H9 (cell line): ENCODE results near the gene RLN3. TPM values are rescaled to one million over a fixed set of nuclear protein-coding genes. Genes with fewer than 3 reads are reported as not detected.

ENCODE experiments used
- DNase-seq: peaks from one replicate; pipeline ENCODE4 v3.0.0-alpha.2; 2017
- H2AFZ ChIP-seq: one replicate; pipeline ENCODE4 v1.6.1; 2013; ENCODE audit warnings: mild to moderate bottlenecking, low read length, control low read depth, moderate library complexity
- H2AK5ac ChIP-seq: 2 replicates; pipeline ENCODE4 v1.6.1; 2013; ENCODE audit warnings: low read length, control low read depth, mixed read lengths; ENCODE audit not compliant: insufficient read length
- H2BK120ac ChIP-seq: one replicate; pipeline ENCODE4 v1.6.1; 2013; ENCODE audit warnings: low read depth, mild to moderate bottlenecking, low read length, control low read depth, inconsistent platforms; ENCODE audit not compliant: poor library complexity, severe bottlenecking
- H2BK12ac ChIP-seq: 2 replicates; pipeline ENCODE4 v1.6.1; 2013; ENCODE audit warnings: low read length, control low read depth, mixed read lengths, low read depth; ENCODE audit not compliant: insufficient read length
- H2BK15ac ChIP-seq: 2 replicates; pipeline ENCODE4 v1.6.1; 2013; ENCODE audit warnings: low read depth, low read length, control low read depth
- H2BK20ac ChIP-seq: one replicate; pipeline ENCODE4 v1.6.1; 2013; ENCODE audit warnings: low read depth, mild to moderate bottlenecking, low read length, control low read depth, inconsistent platforms; ENCODE audit not compliant: poor library complexity, severe bottlenecking
- H2BK5ac ChIP-seq: 2 replicates; pipeline ENCODE4 v1.6.1; 2013; ENCODE audit warnings: low read length, control low read depth, mixed read lengths; ENCODE audit not compliant: insufficient read length
- H3K14ac ChIP-seq: 2 replicates; pipeline ENCODE4 v1.6.1; 2013; ENCODE audit warnings: low read length, control low read depth; ENCODE audit not compliant: insufficient read depth
- H3K18ac ChIP-seq: 2 replicates; pipeline ENCODE4 v1.6.1; 2013; ENCODE audit warnings: low read depth, mild to moderate bottlenecking, mixed read lengths, low read length, control low read depth; ENCODE audit not compliant: insufficient read length
- H3K23ac ChIP-seq: 2 replicates; pipeline ENCODE4 v1.6.1; 2013; ENCODE audit warnings: low read length, control low read depth, mixed read lengths, low read depth; ENCODE audit not compliant: insufficient read length
- H3K23me2 ChIP-seq: 2 replicates; pipeline ENCODE4 v1.6.1; 2013; ENCODE audit warnings: low read depth, mild to moderate bottlenecking, mixed read lengths, low read length, control low read depth; ENCODE audit not compliant: insufficient read length, poor library complexity, severe bottlenecking
- H3K27ac ChIP-seq: 2 replicates; pipeline ENCODE4 v1.5.1; 2013; ENCODE audit warnings: low read length, control low read depth, mixed read lengths, low read depth; ENCODE audit not compliant: insufficient read length
- H3K27me3 ChIP-seq: 2 replicates; pipeline ENCODE4 v1.6.1; 2013; ENCODE audit warnings: low read length, control low read depth, inconsistent platforms; ENCODE audit not compliant: insufficient read depth
- H3K4ac ChIP-seq: 2 replicates; pipeline ENCODE4 v1.6.1; 2013; ENCODE audit warnings: low read depth, mild to moderate bottlenecking, control low read depth, inconsistent platforms, low read length, moderate library complexity
- H3K4me1 ChIP-seq: 2 replicates; pipeline ENCODE4 v1.6.1; 2013; ENCODE audit warnings: low read length, control low read depth, inconsistent platforms; ENCODE audit not compliant: insufficient read depth
- H3K4me2 ChIP-seq: 2 replicates; pipeline ENCODE4 v1.6.1; 2013; ENCODE audit warnings: low read length, control low read depth, mixed read lengths; ENCODE audit not compliant: insufficient read length, insufficient read depth
- H3K56ac ChIP-seq: 2 replicates; pipeline ENCODE4 v1.6.1; 2013; ENCODE audit warnings: low read depth, mild to moderate bottlenecking, mixed read lengths, low read length, control low read depth; ENCODE audit not compliant: insufficient read length
- H3K79me1 ChIP-seq: 2 replicates; pipeline ENCODE4 v1.6.1; 2013; ENCODE audit warnings: low read depth, mild to moderate bottlenecking, moderate library complexity, low read length, control low read depth, inconsistent platforms; ENCODE audit not compliant: insufficient read depth, poor library complexity, severe bottlenecking
- H3K79me2 ChIP-seq: 2 replicates; pipeline ENCODE4 v1.6.1; 2013; ENCODE audit warnings: low read length, control low read depth, inconsistent platforms; ENCODE audit not compliant: insufficient read depth
- H3K9ac ChIP-seq: 2 replicates; pipeline ENCODE4 v1.6.1; 2013; ENCODE audit warnings: low read length, control low read depth, mixed read lengths; ENCODE audit not compliant: insufficient read length; ENCODE audit errors: extremely low read depth
- H3K9me3 ChIP-seq: one replicate; pipeline ENCODE4 v1.6.1; 2013; ENCODE audit warnings: low read depth, low read length, inconsistent platforms; ENCODE audit not compliant: control insufficient read depth
- H3T11ph ChIP-seq: one replicate; pipeline ENCODE4 v1.6.1; 2013; ENCODE audit warnings: mild to moderate bottlenecking, low read length, control low read depth, inconsistent platforms
- H4K20me1 ChIP-seq: one replicate; pipeline ENCODE4 v1.6.1; 2013; ENCODE audit not compliant: control insufficient read depth, insufficient read length, insufficient read depth
- H4K5ac ChIP-seq: 2 replicates; pipeline ENCODE4 v1.6.1; 2013; ENCODE audit warnings: low read depth, mild to moderate bottlenecking, mixed read lengths, low read length, control low read depth; ENCODE audit not compliant: insufficient read length
- H4K8ac ChIP-seq: replicated peaks from 2 replicates; pipeline ENCODE4 v1.6.1; 2013; ENCODE audit warnings: low read length, control low read depth, mixed read lengths, low read depth; ENCODE audit not compliant: insufficient read length
- H4K91ac ChIP-seq: 2 replicates; pipeline ENCODE4 v1.6.1; 2013; ENCODE audit warnings: low read depth, mild to moderate bottlenecking, moderate library complexity, mixed read lengths, low read length, control low read depth; ENCODE audit not compliant: insufficient read length
- H3K27ac Mint-ChIP-seq, 3 experiments: 2 replicates in 2 of 3; 3 replicates in 1 of 3; pipeline ENCODE4 v1.8.0; 2020 to 2021; ENCODE audit warnings: mixed read lengths in 3 of 3, mild to moderate bottlenecking in 1 of 3, moderate library complexity in 1 of 3
- H3K27me3 Mint-ChIP-seq: 2 replicates; pipeline ENCODE4 v1.8.0; 2021; ENCODE audit warnings: low read depth, mild to moderate bottlenecking, moderate library complexity, mixed read lengths
- H3K36me3 Mint-ChIP-seq, 3 experiments: 2 replicates in 2 of 3; 3 replicates in 1 of 3; pipeline ENCODE4 v1.8.0; 2020 to 2021; ENCODE audit warnings: low read depth in 3 of 3, mixed read lengths in 3 of 3; ENCODE audit not compliant: insufficient read depth in 1 of 3
- H3K4me1 Mint-ChIP-seq, 2 experiments: 2 replicates each; pipeline ENCODE4 v1.8.0; 2020; ENCODE audit warnings: mixed read lengths in 2 of 2
- H3K4me3 Mint-ChIP-seq, 2 experiments: 2 replicates in 1 of 2; 3 replicates in 1 of 2; pipeline ENCODE4 v1.8.0; 2020 to 2021; ENCODE audit warnings: mild to moderate bottlenecking in 2 of 2, mixed read lengths in 2 of 2, moderate library complexity in 1 of 2
- H3K9me3 Mint-ChIP-seq, 2 experiments: 2 replicates in 1 of 2; 3 replicates in 1 of 2; pipeline ENCODE4 v1.8.0; 2020; ENCODE audit warnings: mild to moderate bottlenecking in 2 of 2, mixed read lengths in 2 of 2, moderate library complexity in 1 of 2
- CTCF ChIP-seq: fragments of 200-600 bp; sonication (generic); conservative IDR thresholded peaks from 3 replicates; pipeline ENCODE4 v1.8.0; 2021; ENCODE audit warnings: antibody characterized with exemption, mild to moderate bottlenecking
- WGBS: extraction: QIAGEN DNeasy Blood & Tissue Kit; methylation state at CpG from one replicate; pipeline ENCODE4 v1.1.7; 2013; ENCODE audit warnings: missing lambda C conversion rate, low lambda C conversion rate, mixed read lengths; ENCODE audit not compliant: insufficient read length; ENCODE audit errors: extremely low coverage; 5-methylcytosine and 5-hydroxymethylcytosine counted together
- total RNA-seq: library from RNA; stranded (reverse); gene quantifications from 2 replicates; pipeline ENCODE4 v1.2.1, GENCODE V29; 2021

The RLN3 gene
- total RNA-seq, 1 experiment from 2014 or later = not detected

- H3K27me3 ChIP-seq = peaks cover 8% of the 10 kb centered on the region
- TF ChIP-seq CTCF = no peak
- H2BK120ac ChIP-seq = no peak overlapping the region
- no CpG with 5 or more reads among the region's 6 CpGs for WGBS
- H3K27ac ChIP-seq = no peak overlapping the region
- H2BK20ac ChIP-seq = no peak overlapping the region
- no peaks in the 10 kb centered on the region for H3K79me2 ChIP-seq
- H3K4ac ChIP-seq = no peak overlapping the region
- no peak overlapping the region for H3K56ac ChIP-seq
- no peak overlapping the region for H4K91ac ChIP-seq
- no peak for DNase-seq
- no peaks in the 10 kb centered on the region for H3K79me1 ChIP-seq
- Mint-ChIP-seq H3K9me3 (no peaks in the 10 kb centered on the region; a peak in 1 of 5 replicates), H3K4me1 (peaks cover 9 to 18% of the 10 kb centered on the region in 2 experiments), H3K4me3 (no peak overlapping the region), H3K27ac (no peak overlapping the region; a peak in 1 of 7 replicates), H3K27me3 (peaks cover 27% of the 10 kb centered on the region), H3K36me3 (peaks cover 16 to 23% (median 18%) of the 10 kb centered on the region in 3 experiments)
- H3K9ac ChIP-seq = no peak overlapping the region
- H2BK15ac ChIP-seq = no peak overlapping the region
- no peak overlapping the region for H4K5ac ChIP-seq
- no peaks in the 10 kb centered on the region for H4K20me1 ChIP-seq
- no peak overlapping the region for H3K18ac ChIP-seq
- no peak overlapping the region for H3K23ac ChIP-seq
- H3K4me2 ChIP-seq = no peak overlapping the region
- H2AK5ac ChIP-seq = no peak overlapping the region
- no peak overlapping the region for H2BK12ac ChIP-seq
- no peaks in the 10 kb centered on the region for H3K9me3 ChIP-seq
- no peak overlapping the region for H2BK5ac ChIP-seq
- peaks cover 6% of the 10 kb centered on the region for H3K23me2 ChIP-seq
- no peak overlapping the region for H3T11ph ChIP-seq
- no peak overlapping the region for H4K8ac ChIP-seq
- H2AFZ ChIP-seq = no peak overlapping the region
- no peaks in the 10 kb centered on the region; the same call in 1 of the 2 replicates for H3K4me1 ChIP-seq
- no peak overlapping the region for H3K14ac ChIP-seq
Measured at GRCh38 chr19:14054099-14054498, 26.2 kb downstream of the RLN3 start.
